HL-60 (cell line): Measurements from ENCODE around the gene ZFYVE28.

Experiments
- DNase-seq, 2 experiments: peaks; one replicate each; pipeline ENCODE4 v3.0.0-alpha.2; 2010 to 2020; ENCODE audit warnings: low read depth in 1 of 2, low spot score in 1 of 2
- H3K27ac ChIP-seq: fragments of 250-450 bp; sonication (Bioruptor Pico); replicated peaks from 2 replicates; pipeline ENCODE4 v1.5.1; 2020; ENCODE audit warnings: mild to moderate bottlenecking, moderate library complexity
- H3K27me3 ChIP-seq: fragments of 250-450 bp; sonication (Bioruptor Pico); 2 replicates; pipeline ENCODE4 v1.5.1; 2021; ENCODE audit warnings: mild to moderate bottlenecking, moderate library complexity; ENCODE audit not compliant: insufficient read depth, poor library complexity, severe bottlenecking
- H3K4me3 ChIP-seq: replicated peaks from 2 replicates; pipeline ENCODE4 v1.5.1; 2011; ENCODE audit warnings: mild to moderate bottlenecking, control low read depth, low read length; ENCODE audit not compliant: insufficient read depth
- CTCF ChIP-seq: IDR thresholded peaks from one replicate; pipeline ENCODE4 v1.5.1; 2011; ENCODE audit warnings: low read length, control low read depth, inconsistent platforms; ENCODE audit not compliant: insufficient read depth
- GABPA ChIP-seq: IDR thresholded peaks from 2 replicates; pipeline ENCODE4 v1.6.1; 2012; ENCODE audit warnings: low read depth
- POLR2AphosphoS5 ChIP-seq: IDR thresholded peaks from 2 replicates; pipeline ENCODE4 v1.6.1; 2012; ENCODE audit warnings: low read depth
- REST ChIP-seq: IDR thresholded peaks from 2 replicates; pipeline ENCODE4 v1.6.1; 2012; ENCODE audit warnings: low read depth; ENCODE audit not compliant: insufficient replicate concordance
- SPI1 ChIP-seq: IDR thresholded peaks from 2 replicates; pipeline ENCODE4 v1.6.1; 2012; ENCODE audit warnings: low read depth, mild to moderate bottlenecking, borderline replicate concordance

ZFYVE28 gene

GRCh38 chr4:2305766-2306501 lies 112.5 kb downstream of the ZFYVE28 start:
- TF ChIP-seq REST: no peak
- TF ChIP-seq SPI1: no peak
- no peak for TF ChIP-seq GABPA
- no peak for TF ChIP-seq POLR2AphosphoS5
- H3K27me3 ChIP-seq: no peaks in the 10 kb centered on the region
- DNase-seq: no peak
- no peak overlapping the region for H3K27ac ChIP-seq
- no peak overlapping the region for H3K4me3 ChIP-seq

GRCh38 chr4:2304877-2305561 lies 113.4 kb downstream of the ZFYVE28 start:
- no peak for DNase-seq
- no peak overlapping the region for H3K27ac ChIP-seq
- H3K4me3 ChIP-seq: no peak overlapping the region
- no peaks in the 10 kb centered on the region for H3K27me3 ChIP-seq
- no peak for TF ChIP-seq POLR2AphosphoS5
- no peak for TF ChIP-seq SPI1
- TF ChIP-seq GABPA: no peak
- no peak for TF ChIP-seq REST
- TF ChIP-seq CTCF: no peak

- H3K27ac ChIP-seq: no peak overlapping the region
- DNase-seq: no peak
- no peak for TF ChIP-seq REST
- H3K4me3 ChIP-seq: no peak overlapping the region
- H3K27me3 ChIP-seq: no peaks in the 10 kb centered on the region
These were observed 114.0 kb downstream of the ZFYVE28 start for GRCh38 chr4:2304321-2304876.
